GM18909 (cell line): ENCODE results near the gene LRRC4.

ENCODE experiments used
- ATAC-seq: cut with Tn5 transposase; IDR thresholded peaks from one replicate; pipeline ENCODE4 v1.9.1; 2021; ENCODE audit warnings: mild to moderate bottlenecking; ENCODE audit not compliant: unreplicated experiment, poor library complexity

The LRRC4 gene

GRCh38 chr7:128032605-128033235 lies 1.5 kb upstream of the LRRC4 start:
- ATAC-seq, result no peak

- ATAC-seq, result peak; percentile 72
Observed at GRCh38 chr7:128031901-128032604, 816 bp upstream of the LRRC4 start.

- no peak for ATAC-seq
Observed at GRCh38 chr7:128030263-128030653, 979 bp downstream of the LRRC4 start.

GRCh38 chr7:128029405-128029995 lies 1.7 kb downstream of the LRRC4 start:
- no peak for ATAC-seq

GRCh38 chr7:128027485-128027980 lies 3.7 kb downstream of the LRRC4 start:
- no peak for ATAC-seq

GRCh38 chr7:128026551-128026950 lies 4.7 kb downstream of the LRRC4 start:
- no peak for ATAC-seq

- ATAC-seq, result no peak
Observed at GRCh38 chr7:128025819-128026218, 5.4 kb downstream of the LRRC4 start.

GRCh38 chr7:128025380-128025779 lies 5.9 kb downstream of the LRRC4 start:
- ATAC-seq, result no peak

- no peak for ATAC-seq
Observed at GRCh38 chr7:128024151-128024550, 7.1 kb downstream of the LRRC4 start.

- no peak for ATAC-seq
Observed at GRCh38 chr7:128022631-128023532, 8.4 kb downstream of the LRRC4 start.

- ATAC-seq, result no peak
Observed at GRCh38 chr7:128021366-128021765, 9.9 kb downstream of the LRRC4 start.

GRCh38 chr7:128020159-128020558 lies 11.1 kb downstream of the LRRC4 start:
- no peak for ATAC-seq

- no peak for ATAC-seq
Observed at GRCh38 chr7:128019288-128019687, 11.9 kb downstream of the LRRC4 start.

- no peak for ATAC-seq
Observed at GRCh38 chr7:128017862-128018845, 13.1 kb downstream of the LRRC4 start.

GRCh38 chr7:128017460-128017859 lies 13.8 kb downstream of the LRRC4 start:
- no peak for ATAC-seq

- ATAC-seq, result no peak
Observed at GRCh38 chr7:128014811-128015210, 16.4 kb downstream of the LRRC4 start.

- no peak for ATAC-seq
Observed at GRCh38 chr7:128011131-128011661, 20.0 kb downstream of the LRRC4 start.

- no peak for ATAC-seq
Observed at GRCh38 chr7:128010391-128011127, 20.7 kb downstream of the LRRC4 start.
